ENCODE measurements around the gene PFN3.
A peak's percentile ranks its signal among the peaks of the same experiment; 100 is the strongest.
"Not testable (repeated sequence)": the region's sequence is repeated elsewhere in the genome, so short reads cannot be mapped to it uniquely, and the experiment has no call there.

Gene PFN3

GRCh38 chr5:177423671-177424070 is 23.2 kb upstream of the PFN3 start:
- no peak for DNase-seq

GRCh38 chr5:177421062-177421798 is 20.8 kb upstream of the PFN3 start:
- no peak for DNase-seq

GRCh38 chr5:177420472-177420871 is 20.0 kb upstream of the PFN3 start:
- DNase-seq, result not testable (repeated sequence)

- DNase-seq, result no peak
These were observed 18.6 kb upstream of the PFN3 start for GRCh38 chr5:177419046-177419445.

GRCh38 chr5:177417081-177417480 is 16.6 kb upstream of the PFN3 start:
- DNase-seq, result not testable (repeated sequence)

- no peak for DNase-seq
These were observed 14.0 kb upstream of the PFN3 start for GRCh38 chr5:177414481-177414880.

- DNase-seq, result no peak
These were observed 12.3 kb upstream of the PFN3 start for GRCh38 chr5:177412603-177413233.

GRCh38 chr5:177410575-177410974 is 10.1 kb upstream of the PFN3 start:
- no peak for DNase-seq

- no peak for DNase-seq
These were observed 8.8 kb upstream of the PFN3 start, which contains the start of gene F12 for GRCh38 chr5:177409043-177409801. Gene F12 (minus strand): TSS chr5:177409564. CDS start chr5:177409527, 37 bp downstream.

- no peak for DNase-seq
These were observed 5.3 kb upstream of the PFN3 start for GRCh38 chr5:177405805-177406204.

GRCh38 chr5:177405312-177405711 is 4.9 kb upstream of the PFN3 start:
- no peak for DNase-seq

- DNase-seq, result no peak
These were observed 4.2 kb upstream of the PFN3 start for GRCh38 chr5:177404641-177405179.

GRCh38 chr5:177403792-177404640 is 3.6 kb upstream of the PFN3 start:
- DNase-seq, result peak; percentile 76

GRCh38 chr5:177403102-177403791 is 2.8 kb upstream of the PFN3 start:
- no peak for DNase-seq

- DNase-seq, result peak; percentile 37
These were observed 2.0 kb upstream of the PFN3 start for GRCh38 chr5:177402271-177403043.

- no peak for DNase-seq
These were observed 2.5 kb downstream of the PFN3 start for GRCh38 chr5:177397875-177398390.

GRCh38 chr5:177396807-177397206 is 3.7 kb downstream of the PFN3 start:
- DNase-seq, result no peak

GRCh38 chr5:177396078-177396477 is 4.4 kb downstream of the PFN3 start:
- no peak for DNase-seq

- no peak for DNase-seq
These were observed 6.5 kb downstream of the PFN3 start for GRCh38 chr5:177393990-177394389.

GRCh38 chr5:177393206-177393765 is 7.2 kb downstream of the PFN3 start:
- DNase-seq, result no peak

Data from activated T-cell treated with anti-CD3 and anti-CD28 coated beads for 4 hours (primary cell).